ENCODE measurements around the gene LRIT3. TPM values are rescaled to one million over a fixed set of nuclear protein-coding genes. Genes with fewer than 3 reads are reported as not detected.
"Not testable (repeated sequence)": the region's sequence is repeated elsewhere in the genome, so short reads cannot be mapped to it uniquely, and the experiment has no call there.

LRIT3 gene
- total and polyA plus RNA-seq, 4 donors = 0.22 to 0.81 (median 0.39) TPM

GRCh38 chr4:109846395-109847098 is 1.4 kb upstream of the LRIT3 start:
- Histone ChIP-seq H3K4me1 (ENCODE audit: control insufficient read depth, insufficient read depth, low read length) (no peaks in the 10 kb centered on the region), H3K4me3 (ENCODE audit: low read depth, low read length) (no peak overlapping the region), H3K27me3 (ENCODE audit: control insufficient read depth, insufficient read depth, low read length) (no peaks in the 10 kb centered on the region), H3K27ac (ENCODE audit: low read depth, low read length) (no peak overlapping the region), H3K9me3 (ENCODE audit: control insufficient read depth, insufficient read depth, low read length) (no peaks in the 10 kb centered on the region), H3K36me3 (ENCODE audit: control insufficient read depth, insufficient read depth, low read length) (no peaks in the 10 kb centered on the region)
- 74% methylated on average over 3 of the region's 6 CpGs for WGBS (ENCODE audit: insufficient coverage)
- DNase-seq (ENCODE audit: low read depth in 4 of 6, low spot score in 6 of 6) = no peak

- no peaks in the 10 kb centered on the region for H3K9me3 ChIP-seq (ENCODE audit: control insufficient read depth, insufficient read depth, low read length)
- no peak for DNase-seq (ENCODE audit: low read depth in 4 of 6, low spot score in 6 of 6)
- H3K27me3 ChIP-seq (ENCODE audit: control insufficient read depth, insufficient read depth, low read length) = no peaks in the 10 kb centered on the region
- no peak overlapping the region for H3K4me3 ChIP-seq (ENCODE audit: low read depth, low read length)
- H3K27ac ChIP-seq (ENCODE audit: low read depth, low read length) = no peak overlapping the region
- no peaks in the 10 kb centered on the region for H3K4me1 ChIP-seq (ENCODE audit: control insufficient read depth, insufficient read depth, low read length)
- no CpG with 5 or more reads among the region's 2 CpGs for WGBS (ENCODE audit: insufficient coverage)
- no peaks in the 10 kb centered on the region for H3K36me3 ChIP-seq (ENCODE audit: control insufficient read depth, insufficient read depth, low read length)
Observed at GRCh38 chr4:109848501-109848900, 594 bp downstream of the LRIT3 start.

GRCh38 chr4:109850601-109851000 is 2.7 kb downstream of the LRIT3 start:
- no peaks in the 10 kb centered on the region for H3K36me3 ChIP-seq (ENCODE audit: control insufficient read depth, insufficient read depth, low read length)
- H3K27me3 ChIP-seq (ENCODE audit: control insufficient read depth, insufficient read depth, low read length) = no peaks in the 10 kb centered on the region
- H3K9me3 ChIP-seq (ENCODE audit: control insufficient read depth, insufficient read depth, low read length) = no peaks in the 10 kb centered on the region
- H3K4me3 ChIP-seq (ENCODE audit: low read depth, low read length) = no peak overlapping the region
- no peaks in the 10 kb centered on the region for H3K4me1 ChIP-seq (ENCODE audit: control insufficient read depth, insufficient read depth, low read length)
- WGBS (ENCODE audit: insufficient coverage) = 94% methylated on average over 2 of the region's 5 CpGs
- no peak overlapping the region for H3K27ac ChIP-seq (ENCODE audit: low read depth, low read length)
- DNase-seq (ENCODE audit: low read depth in 4 of 6, low spot score in 6 of 6) = no peak

GRCh38 chr4:109859426-109860300 is 11.8 kb downstream of the LRIT3 start:
- not testable (repeated sequence) for H3K27ac ChIP-seq (ENCODE audit: low read depth, low read length); H3K9me3 ChIP-seq (ENCODE audit: control insufficient read depth, insufficient read depth, low read length); H3K36me3 ChIP-seq (ENCODE audit: control insufficient read depth, insufficient read depth, low read length); DNase-seq (ENCODE audit: low read depth in 4 of 6, low spot score in 6 of 6); H3K4me1 ChIP-seq (ENCODE audit: control insufficient read depth, insufficient read depth, low read length); H3K27me3 ChIP-seq (ENCODE audit: control insufficient read depth, insufficient read depth, low read length); H3K4me3 ChIP-seq (ENCODE audit: low read depth, low read length)
- 83% methylated on average over 3 of the region's 4 CpGs for WGBS (ENCODE audit: insufficient coverage)

GRCh38 chr4:109861271-109861670 is 13.4 kb downstream of the LRIT3 start:
- Histone ChIP-seq H3K9me3 (ENCODE audit: control insufficient read depth, insufficient read depth, low read length) (peaks cover 6% of the 10 kb centered on the region), H3K27me3 (ENCODE audit: control insufficient read depth, insufficient read depth, low read length) (no peaks in the 10 kb centered on the region), H3K4me1 (ENCODE audit: control insufficient read depth, insufficient read depth, low read length) (no peaks in the 10 kb centered on the region), H3K36me3 (ENCODE audit: control insufficient read depth, insufficient read depth, low read length) (no peaks in the 10 kb centered on the region), H3K27ac (ENCODE audit: low read depth, low read length) (no peak overlapping the region), H3K4me3 (ENCODE audit: low read depth, low read length) (no peak overlapping the region)
- no peak for DNase-seq (ENCODE audit: low read depth in 4 of 6, low spot score in 6 of 6)
- no CpG with 5 or more reads among the region's 2 CpGs for WGBS (ENCODE audit: insufficient coverage)

GRCh38 chr4:109861916-109862511 is 14.1 kb downstream of the LRIT3 start:
- Histone ChIP-seq H3K36me3 (ENCODE audit: control insufficient read depth, insufficient read depth, low read length) (no peaks in the 10 kb centered on the region), H3K4me1 (ENCODE audit: control insufficient read depth, insufficient read depth, low read length) (no peaks in the 10 kb centered on the region), H3K27me3 (ENCODE audit: control insufficient read depth, insufficient read depth, low read length) (no peaks in the 10 kb centered on the region), H3K9me3 (ENCODE audit: control insufficient read depth, insufficient read depth, low read length) (peaks cover 6% of the 10 kb centered on the region), H3K4me3 (ENCODE audit: low read depth, low read length) (no peak overlapping the region), H3K27ac (ENCODE audit: low read depth, low read length) (no peak overlapping the region)
- WGBS (ENCODE audit: insufficient coverage) = no CpG with 5 or more reads among the region's 3 CpGs
- peak in 1 of 6 donors; percentile 3 for DNase-seq (ENCODE audit: low read depth in 4 of 6, low spot score in 6 of 6)

GRCh38 chr4:109864134-109864533 is 16.2 kb downstream of the LRIT3 start:
- no peak overlapping the region for H3K27ac ChIP-seq (ENCODE audit: low read depth, low read length)
- no peak for DNase-seq (ENCODE audit: low read depth in 4 of 6, low spot score in 6 of 6)
- no peaks in the 10 kb centered on the region for H3K27me3 ChIP-seq (ENCODE audit: control insufficient read depth, insufficient read depth, low read length)
- peaks cover 6% of the 10 kb centered on the region for H3K9me3 ChIP-seq (ENCODE audit: control insufficient read depth, insufficient read depth, low read length)
- H3K36me3 ChIP-seq (ENCODE audit: control insufficient read depth, insufficient read depth, low read length) = no peaks in the 10 kb centered on the region
- no peak overlapping the region for H3K4me3 ChIP-seq (ENCODE audit: low read depth, low read length)
- no peaks in the 10 kb centered on the region for H3K4me1 ChIP-seq (ENCODE audit: control insufficient read depth, insufficient read depth, low read length)

GRCh38 chr4:109870061-109870460 is 22.2 kb downstream of the LRIT3 start:
- no peaks in the 10 kb centered on the region for H3K9me3 ChIP-seq (ENCODE audit: control insufficient read depth, insufficient read depth, low read length)
- no peaks in the 10 kb centered on the region for H3K4me1 ChIP-seq (ENCODE audit: control insufficient read depth, insufficient read depth, low read length)
- DNase-seq (ENCODE audit: low read depth in 4 of 6, low spot score in 6 of 6) = no peak
- H3K4me3 ChIP-seq (ENCODE audit: low read depth, low read length) = no peak overlapping the region
- no peak overlapping the region for H3K27ac ChIP-seq (ENCODE audit: low read depth, low read length)
- H3K36me3 ChIP-seq (ENCODE audit: control insufficient read depth, insufficient read depth, low read length) = no peaks in the 10 kb centered on the region
- 90% methylated on average over 3 of the region's 5 CpGs for WGBS (ENCODE audit: insufficient coverage)
- no peaks in the 10 kb centered on the region for H3K27me3 ChIP-seq (ENCODE audit: control insufficient read depth, insufficient read depth, low read length)

- no peaks in the 10 kb centered on the region for H3K9me3 ChIP-seq (ENCODE audit: control insufficient read depth, insufficient read depth, low read length)
- H3K27me3 ChIP-seq (ENCODE audit: control insufficient read depth, insufficient read depth, low read length) = no peaks in the 10 kb centered on the region
- H3K27ac ChIP-seq (ENCODE audit: low read depth, low read length) = no peak overlapping the region
- 90% methylated on average over 2 of the region's 2 CpGs for WGBS (ENCODE audit: insufficient coverage)
- H3K4me1 ChIP-seq (ENCODE audit: control insufficient read depth, insufficient read depth, low read length) = no peaks in the 10 kb centered on the region
- no peak overlapping the region for H3K4me3 ChIP-seq (ENCODE audit: low read depth, low read length)
- H3K36me3 ChIP-seq (ENCODE audit: control insufficient read depth, insufficient read depth, low read length) = no peaks in the 10 kb centered on the region
- no peak for DNase-seq (ENCODE audit: low read depth in 4 of 6, low spot score in 6 of 6)
Observed at GRCh38 chr4:109872065-109872464, 24.2 kb downstream of the LRIT3 start.

All from spinal cord (tissue), 10 donors.